OCI-LY7 (cell line): Measurements from ENCODE around the gene GM2A.

Experiments used
- CTCF ChIP-seq: fragments of 200-600 bp; sonication (generic); conservative IDR thresholded peaks from 2 replicates; pipeline ENCODE4 v1.5.1; 2014; ENCODE audit warnings: mild to moderate bottlenecking, antibody characterized with exemption, low read length, moderate library complexity, mixed read lengths
- EZH2phosphoT487 ChIP-seq: fragments of 200-600 bp; sonication (generic); IDR thresholded peaks from 2 replicates; pipeline ENCODE4 v1.6.1; 2018; ENCODE audit warnings: low read depth, borderline replicate concordance, mild to moderate bottlenecking, mixed run types, antibody characterized with exemption, low read length, moderate library complexity, mixed read lengths

GRCh38 chr5:151296974-151297373 is 44.0 kb downstream of the GM2A start:
- TF ChIP-seq CTCF (no peak), EZH2phosphoT487 (no peak)
